ENCODE measurements around the gene SIKE1. TPM values are rescaled to one million over a fixed set of nuclear protein-coding genes. Genes with fewer than 3 reads are reported as not detected.
"Not testable (repeated sequence)": the region's sequence is repeated elsewhere in the genome, so short reads cannot be mapped to it uniquely, and the experiment has no call there.

Gene SIKE1
- total RNA-seq, 1 experiment from 2014 or later, result 77.9 TPM

GRCh38 chr1:114755006-114755931, 25.2 kb downstream of the SIKE1 start:
- no peak for DNase-seq (ENCODE audit: low spot score)

GRCh38 chr1:114753702-114754101, 26.8 kb downstream of the SIKE1 start:
- DNase-seq (ENCODE audit: low spot score), result not testable (repeated sequence)

GRCh38 chr1:114753143-114753542, 27.3 kb downstream of the SIKE1 start:
- no peak for DNase-seq (ENCODE audit: low spot score)

- no peak for DNase-seq (ENCODE audit: low spot score)
These were observed 29.7 kb downstream of the SIKE1 start for GRCh38 chr1:114750780-114751179.

GRCh38 chr1:114749835-114750234, 30.6 kb downstream of the SIKE1 start:
- no peak for DNase-seq (ENCODE audit: low spot score)

GRCh38 chr1:114746450-114747121, 33.9 kb downstream of the SIKE1 start:
- DNase-seq (ENCODE audit: low spot score), result no peak

- no peak for DNase-seq (ENCODE audit: low spot score)
These were observed 35.2 kb downstream of the SIKE1 start for GRCh38 chr1:114745291-114745690.

- DNase-seq (ENCODE audit: low spot score), result no peak
These were observed 38.3 kb downstream of the SIKE1 start for GRCh38 chr1:114741963-114742746.

- DNase-seq (ENCODE audit: low spot score), result no peak
These were observed 40.2 kb downstream of the SIKE1 start for GRCh38 chr1:114740331-114740730.

GRCh38 chr1:114737314-114737849, 43.1 kb downstream of the SIKE1 start:
- DNase-seq (ENCODE audit: low spot score), result no peak

- DNase-seq (ENCODE audit: low spot score), result no peak
These were observed 45.0 kb downstream of the SIKE1 start for GRCh38 chr1:114735479-114735878.

GRCh38 chr1:114729782-114730181, 50.7 kb downstream of the SIKE1 start:
- DNase-seq (ENCODE audit: low spot score), result no peak

- no peak for DNase-seq (ENCODE audit: low spot score)
These were observed 51.9 kb downstream of the SIKE1 start for GRCh38 chr1:114728553-114728952.

- no peak for DNase-seq (ENCODE audit: low spot score)
These were observed 55.3 kb downstream of the SIKE1 start for GRCh38 chr1:114725230-114725629.

GRCh38 chr1:114723915-114724314, 56.6 kb downstream of the SIKE1 start:
- DNase-seq (ENCODE audit: low spot score), result no peak

GRCh38 chr1:114723457-114723856, 57.0 kb downstream of the SIKE1 start:
- DNase-seq (ENCODE audit: low spot score), result no peak

GRCh38 chr1:114720492-114720891, 60.0 kb downstream of the SIKE1 start:
- DNase-seq (ENCODE audit: low spot score), result no peak

All from HT-29 (cell line).